ENCODE data around the gene ACOT11.
A peak's percentile ranks its signal among the peaks of the same experiment; 100 is the strongest.

The ACOT11 gene

DNA sequence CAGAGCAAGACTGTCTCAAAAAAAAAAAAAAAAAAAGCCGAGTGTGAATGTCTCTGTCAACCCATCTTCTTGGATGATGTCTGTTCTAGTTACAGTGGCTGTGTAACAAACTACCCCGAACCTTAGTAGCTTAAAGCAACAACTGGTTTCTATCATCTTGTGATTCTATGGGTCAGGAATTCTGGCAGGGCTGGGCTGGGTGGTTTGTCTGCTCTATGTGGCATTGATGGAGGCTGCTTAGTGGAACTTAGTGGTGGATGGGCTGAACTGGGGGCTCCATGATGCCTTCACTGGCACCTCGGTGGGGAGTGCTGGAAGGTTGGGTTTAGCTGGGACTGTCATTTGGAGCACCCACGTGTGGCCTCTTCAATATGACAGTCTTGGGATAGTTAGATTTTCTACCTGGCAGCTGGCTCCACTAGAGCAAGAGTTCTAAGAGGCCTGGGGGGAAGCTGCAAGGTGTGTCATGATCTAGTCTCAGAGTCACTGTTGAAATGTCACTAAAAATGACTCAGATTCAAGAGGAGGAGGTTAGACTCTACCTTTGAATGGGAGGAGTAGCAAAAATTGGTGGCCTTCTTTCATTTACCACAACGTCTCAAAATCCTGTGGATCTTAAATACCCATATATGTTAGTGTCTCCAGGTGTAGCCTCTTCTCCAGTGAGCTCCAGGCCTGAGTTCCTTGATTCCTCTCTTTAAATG is 18.6 kb downstream of the ACOT11 start:
- DNase-seq = no peak

DNA sequence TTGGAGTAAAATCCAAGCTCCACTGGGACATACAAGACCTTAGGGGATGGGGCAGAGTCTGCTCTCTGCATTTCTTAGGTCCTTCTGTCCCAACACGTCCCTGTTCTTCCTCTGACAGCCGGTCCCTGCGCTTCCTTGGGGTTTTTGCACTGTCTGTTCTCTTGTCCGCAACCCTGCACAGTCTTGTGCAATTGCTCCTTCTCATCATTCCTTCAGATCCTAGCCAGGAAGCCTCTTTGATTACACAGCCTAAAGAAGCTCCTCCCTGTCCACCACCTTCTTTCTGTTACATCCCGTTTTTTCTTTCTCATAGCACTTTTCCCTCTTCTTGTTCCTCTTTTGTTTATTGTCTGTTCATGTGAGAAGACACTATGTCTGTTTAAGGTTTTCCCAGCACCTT is 19.9 kb downstream of the ACOT11 start:
- DNase-seq = peak; percentile 31 to 80

DNA sequence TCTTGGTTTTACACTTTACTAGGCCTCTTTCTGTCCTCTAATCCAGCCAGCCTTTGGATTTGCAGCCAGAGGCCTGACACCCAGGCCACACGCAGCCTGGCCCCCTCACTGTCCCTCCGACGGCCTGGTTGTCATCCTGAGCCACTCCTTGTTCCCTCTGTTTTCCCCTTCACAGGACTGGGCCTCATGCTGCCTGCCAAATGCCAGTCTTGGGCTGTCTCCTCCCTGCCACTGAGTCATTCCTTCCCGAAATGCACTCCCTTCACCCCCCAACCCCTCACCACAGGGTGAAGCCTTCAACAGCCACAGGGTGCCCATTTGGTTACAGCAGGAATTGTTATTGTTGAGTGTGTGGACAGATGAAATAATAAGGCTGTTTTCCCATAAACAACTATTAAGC is 21.3 kb downstream of the ACOT11 start:
- DNase-seq = no peak

DNA sequence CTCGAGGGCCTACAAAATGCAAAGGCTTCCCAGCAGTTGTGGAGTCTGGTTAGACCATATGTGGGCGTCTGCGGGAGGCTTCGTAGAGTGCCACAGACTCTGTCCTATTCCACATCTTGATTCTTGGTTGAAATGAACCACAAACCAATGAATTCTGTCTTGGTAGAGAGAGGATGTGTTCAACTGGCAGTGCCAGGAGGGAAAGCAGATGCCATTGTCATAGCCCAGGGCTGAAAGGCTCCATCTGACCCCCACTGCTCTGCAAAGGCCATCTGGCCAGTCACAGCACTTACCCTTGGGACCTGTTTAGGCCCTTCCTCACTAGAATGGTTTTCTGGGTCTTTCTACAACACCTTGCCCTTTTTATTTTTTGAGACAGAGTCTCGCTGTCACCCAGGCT is 22.1 kb downstream of the ACOT11 start:
- no peak for DNase-seq

DNA sequence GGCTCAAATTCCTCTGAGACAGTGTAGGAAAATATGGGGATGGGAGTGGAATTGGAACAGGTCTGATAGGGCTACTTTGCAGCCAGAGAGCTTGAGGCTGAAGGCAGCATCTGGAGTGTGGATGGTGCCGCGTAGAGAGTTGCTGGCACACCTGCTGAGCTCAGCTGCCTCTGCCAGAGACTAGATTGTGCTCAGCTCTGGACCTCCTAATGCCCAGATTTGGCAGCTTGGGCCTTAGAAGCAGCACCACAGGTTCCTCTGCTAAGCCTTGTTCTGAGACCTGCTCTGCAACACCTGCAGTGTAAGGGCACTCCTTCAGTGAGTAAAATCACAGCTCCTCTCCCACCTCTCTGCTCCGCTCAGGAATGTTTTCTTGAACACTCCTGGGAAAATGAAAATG is 23.3 kb downstream of the ACOT11 start:
- no peak for DNase-seq

DNA sequence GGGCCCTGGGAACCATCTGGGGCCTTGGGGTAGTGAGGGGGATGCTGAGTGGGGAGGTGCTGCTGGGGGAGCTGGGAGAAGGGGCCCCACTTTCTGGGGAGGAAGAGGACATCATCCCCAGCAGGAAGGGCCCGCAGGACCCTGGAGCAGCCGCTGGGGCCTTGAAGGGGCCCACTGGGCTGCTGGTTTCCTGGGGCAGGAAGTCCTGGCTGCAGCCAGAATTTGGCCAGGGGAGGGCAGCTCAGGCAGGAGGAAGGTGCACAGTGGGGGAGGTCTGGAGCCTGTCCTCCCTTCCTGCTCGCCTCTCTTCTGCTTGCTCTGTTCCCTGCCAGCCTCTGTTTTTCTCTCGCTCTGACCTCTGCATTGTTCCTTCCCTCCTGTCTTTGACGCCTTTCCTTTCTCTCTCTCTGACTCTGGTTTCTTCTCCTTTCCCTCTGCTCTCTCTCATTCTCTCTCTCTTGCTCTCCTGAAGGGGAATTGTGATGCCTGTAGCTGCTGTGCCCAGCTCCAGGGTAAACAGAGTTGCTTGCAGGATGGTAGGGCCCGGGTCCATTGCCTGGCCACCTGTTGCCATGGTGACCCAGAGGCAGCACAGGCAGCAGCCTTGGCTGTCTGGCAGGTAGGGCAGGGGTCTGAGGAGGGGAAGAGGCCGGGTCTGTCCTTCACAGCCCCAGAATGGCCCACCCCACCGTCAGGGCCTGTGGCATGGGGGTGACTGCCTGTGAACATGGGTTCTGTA is 23.9 kb downstream of the ACOT11 start:
- DNase-seq = no peak

DNA sequence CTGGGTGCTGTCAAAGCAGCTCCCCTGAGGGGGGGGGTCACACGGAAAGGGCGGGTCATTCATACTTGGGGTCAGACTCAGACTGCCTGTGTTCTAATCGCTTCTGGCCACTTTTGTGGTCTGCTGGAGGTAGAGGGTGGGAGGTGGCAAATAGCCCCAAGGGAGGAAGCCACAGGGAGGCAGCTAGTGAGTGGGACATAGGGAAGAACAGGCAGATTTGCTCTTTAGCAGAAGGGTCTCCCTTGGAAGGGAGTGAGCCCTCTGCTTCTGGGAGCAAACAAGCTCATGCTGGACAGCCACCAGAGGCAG is 24.5 kb downstream of the ACOT11 start:
- no peak for DNase-seq

DNA sequence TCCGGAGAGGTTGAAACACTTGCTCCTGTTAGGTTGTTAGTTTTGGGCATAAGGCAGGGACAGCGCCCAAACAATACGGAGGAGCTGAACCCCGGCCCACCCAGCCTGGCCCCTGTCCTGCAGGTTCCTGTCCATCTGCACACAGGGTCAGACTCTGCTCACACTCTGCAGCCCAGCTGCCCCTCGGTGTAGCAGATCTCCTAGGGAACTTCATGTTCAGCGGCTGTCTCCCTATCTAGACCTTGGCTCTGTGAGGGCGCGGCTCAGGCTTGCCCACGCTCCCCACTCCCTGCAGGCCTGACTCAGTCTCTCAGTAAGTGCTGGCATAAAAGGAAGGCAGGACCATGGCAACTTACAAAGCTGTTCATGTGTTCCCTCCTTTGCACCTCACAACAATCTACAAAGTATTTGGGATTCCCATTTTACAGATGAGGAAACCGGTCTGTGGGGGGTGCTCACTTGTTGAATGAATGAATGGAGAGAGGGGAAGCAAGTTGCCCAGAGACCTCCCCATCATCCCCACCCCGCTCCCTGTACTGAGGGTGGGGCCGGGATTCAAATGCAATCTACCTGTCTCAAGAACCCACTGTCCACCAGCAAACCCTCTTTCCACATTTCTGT is 26.2 kb downstream of the ACOT11 start:
- DNase-seq = no peak

DNA sequence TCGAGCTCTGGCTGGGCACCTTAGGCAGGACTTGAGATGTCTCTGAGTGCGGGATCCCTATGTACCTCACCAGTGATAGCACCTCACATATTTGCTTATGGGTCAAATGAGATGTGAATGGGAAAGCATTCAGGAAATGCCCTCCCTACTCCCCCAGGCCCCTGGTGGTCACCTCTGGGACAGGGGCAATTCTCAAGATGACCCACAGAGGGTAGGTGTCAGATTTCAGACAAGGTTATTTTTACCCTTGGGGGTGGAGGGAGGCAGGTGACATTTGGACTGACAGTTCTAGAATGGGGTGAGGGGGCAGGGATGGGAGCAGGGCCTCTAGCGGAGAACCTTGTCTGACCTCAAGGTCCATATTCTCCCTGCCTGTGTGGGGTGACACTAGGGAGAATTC is 27.1 kb downstream of the ACOT11 start:
- no peak for DNase-seq

DNA sequence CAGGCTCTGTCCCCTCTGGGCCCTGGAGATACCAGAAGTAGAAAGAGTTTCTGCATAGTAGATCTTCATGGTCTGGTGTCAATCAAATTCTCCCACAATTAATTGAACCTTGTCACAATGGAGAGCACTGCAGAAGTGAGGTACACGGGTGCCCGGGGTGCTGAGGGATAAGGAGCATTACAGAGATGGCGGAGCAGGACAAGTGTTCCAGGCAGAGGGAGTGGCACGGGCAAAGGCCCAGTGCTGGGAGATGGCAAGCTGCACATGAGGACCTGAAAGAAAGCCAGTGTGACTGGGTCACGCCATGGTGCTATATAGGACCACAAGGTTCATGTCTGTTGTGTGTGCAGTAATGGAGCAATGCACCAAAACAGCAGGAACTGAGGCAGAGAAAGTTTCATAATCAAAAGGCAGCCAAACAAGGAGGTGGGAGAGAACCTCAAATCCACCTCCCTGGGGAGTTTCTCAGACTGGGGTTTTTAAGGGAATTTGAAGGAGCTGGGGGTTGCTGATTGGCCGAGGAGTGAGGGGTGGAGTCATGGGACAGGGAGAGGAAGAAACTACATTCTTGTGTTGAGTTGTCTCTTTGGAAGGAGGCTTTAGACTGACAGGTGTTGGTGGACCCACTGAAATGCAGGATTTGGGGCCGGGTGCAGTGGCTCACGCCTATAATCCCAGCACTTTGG is 27.7 kb downstream of the ACOT11 start:
- peak; percentile 63 to 90 for DNase-seq

DNA sequence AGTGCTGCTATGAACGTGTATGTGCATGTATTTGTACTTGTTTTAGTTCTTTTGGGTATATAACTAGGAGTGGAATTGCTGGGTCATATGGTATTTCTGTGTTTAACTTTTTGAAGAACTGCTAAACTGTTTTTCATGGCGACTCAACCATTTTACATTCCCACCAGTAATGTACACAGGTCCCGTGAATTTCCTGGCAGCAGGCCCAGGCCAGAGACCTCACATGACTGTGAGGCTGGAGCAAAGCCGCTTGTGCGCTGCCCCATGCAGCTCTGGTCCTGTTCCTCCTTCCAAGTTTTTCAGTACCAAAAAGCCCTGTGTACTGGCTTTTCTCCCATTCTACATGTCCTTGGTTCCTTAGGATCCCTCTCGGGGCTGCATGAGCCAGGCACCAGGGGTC is 29.6 kb downstream of the ACOT11 start:
- DNase-seq = peak; percentile 64 to 81

DNA sequence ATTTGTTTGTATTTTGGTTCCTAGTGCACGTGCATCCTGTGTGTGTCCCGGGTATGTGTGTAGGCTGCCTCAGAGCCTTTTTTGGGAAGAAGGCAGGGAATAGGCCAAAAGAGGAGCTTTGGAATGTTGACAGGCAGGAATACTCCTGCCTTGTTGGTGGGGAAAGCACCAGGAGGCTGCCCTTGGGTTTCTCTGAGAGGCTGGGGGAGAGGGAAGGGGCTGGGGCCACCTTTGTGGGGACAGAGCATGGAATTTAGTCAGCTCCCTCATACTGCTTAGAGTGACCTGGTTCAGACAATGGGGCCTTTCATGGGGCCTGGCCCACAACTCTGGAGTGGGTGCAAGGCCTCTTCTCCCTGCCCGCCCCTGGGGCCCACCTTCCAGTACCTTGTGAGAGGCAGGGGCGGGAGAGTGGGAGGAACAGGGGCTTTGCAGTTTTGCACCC is 31.3 kb downstream of the ACOT11 start:
- no peak for DNase-seq

DNA sequence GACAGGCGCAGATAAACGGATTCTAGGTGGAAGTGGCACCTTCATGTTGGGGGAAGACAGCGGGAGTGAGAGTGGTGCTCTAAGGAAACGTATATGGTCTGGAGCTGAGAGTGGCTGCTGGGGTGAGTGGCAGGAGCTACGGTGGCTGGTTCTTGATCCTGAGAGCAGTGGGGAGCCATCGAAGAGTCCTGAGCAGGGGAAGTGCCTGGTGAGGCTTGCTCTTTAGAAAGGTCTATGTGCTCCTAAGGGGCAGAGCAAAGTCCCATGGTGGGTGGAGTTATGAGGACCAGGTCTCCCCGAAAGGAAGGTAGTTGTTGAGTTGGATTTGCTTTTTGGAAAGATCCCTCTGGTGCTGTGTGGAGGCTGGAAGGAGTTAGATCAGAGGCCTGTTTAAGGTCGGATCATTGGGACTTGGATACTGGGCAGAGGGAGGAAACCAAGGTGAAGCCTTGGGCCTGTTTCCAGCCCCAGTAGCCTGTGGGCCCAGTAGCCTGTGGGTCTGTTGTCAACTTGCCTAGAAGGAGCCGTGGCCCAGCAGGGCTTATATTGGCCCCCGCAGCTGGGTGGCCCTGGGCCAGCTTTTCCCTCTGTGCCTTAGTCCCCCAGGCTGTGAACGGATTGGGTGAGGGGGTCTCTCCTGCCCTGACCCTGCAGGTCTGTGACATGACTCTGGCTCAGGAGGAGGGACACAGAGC is 33.0 kb downstream of the ACOT11 start:
- no peak for DNase-seq

DNA sequence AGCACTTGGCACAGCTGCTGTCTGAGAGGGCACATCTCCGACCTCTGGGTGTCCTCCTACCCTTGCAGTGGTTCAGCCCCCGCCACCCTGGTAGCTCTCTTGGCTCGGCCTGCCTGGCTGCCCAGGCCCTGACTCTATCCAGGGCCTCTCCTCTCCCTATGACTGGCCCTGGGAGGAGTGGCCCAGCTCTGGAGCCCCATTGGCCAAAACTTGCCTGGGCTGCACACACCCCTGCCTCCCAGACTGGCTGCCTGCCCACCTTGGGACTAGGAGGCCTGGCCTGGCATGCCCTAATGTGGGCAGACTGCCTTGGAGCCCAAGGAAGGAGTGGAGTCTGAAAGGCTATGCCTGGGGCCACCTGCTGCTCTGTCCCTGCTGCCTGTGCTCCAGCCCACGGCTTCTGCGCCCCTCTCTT is 33.6 kb downstream of the ACOT11 start:
- DNase-seq = no peak

DNA sequence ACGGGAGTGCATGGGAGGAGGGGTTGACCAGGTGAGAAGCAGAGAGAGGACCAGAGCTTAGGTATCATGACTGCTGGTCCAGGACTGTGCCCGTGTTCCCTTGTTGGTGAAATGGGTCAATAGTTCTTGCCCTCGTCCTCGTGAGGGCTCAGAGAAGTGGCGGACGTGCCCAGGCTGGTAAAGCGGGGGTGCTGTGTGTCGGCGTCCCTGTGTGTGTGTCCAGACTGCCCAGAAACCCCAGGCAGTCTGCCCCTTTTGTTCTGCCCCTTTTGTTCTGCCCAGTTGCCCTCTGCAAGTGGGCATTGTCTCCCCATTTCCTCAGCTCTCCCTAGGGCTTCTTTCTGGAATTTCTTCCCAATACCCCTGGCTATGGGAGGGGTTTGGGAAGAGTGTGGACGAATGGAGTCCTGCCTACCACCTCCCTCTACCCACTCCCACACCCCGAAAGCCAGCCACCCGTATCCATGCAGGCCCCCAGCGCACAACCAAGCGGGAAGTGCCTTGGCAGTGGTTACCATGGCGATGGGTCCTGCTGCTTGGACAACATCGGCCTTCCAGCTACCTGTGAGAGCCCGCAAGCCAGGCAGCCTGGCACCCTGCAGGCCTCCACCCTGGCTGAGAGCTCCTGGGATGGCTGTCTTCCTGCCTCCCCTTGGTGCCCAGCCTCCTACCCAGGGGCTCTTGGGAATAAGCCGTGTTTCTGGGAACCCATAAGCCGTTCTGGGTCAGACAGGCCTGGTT is 34.7 kb downstream of the ACOT11 start:
- no peak for DNase-seq

DNA sequence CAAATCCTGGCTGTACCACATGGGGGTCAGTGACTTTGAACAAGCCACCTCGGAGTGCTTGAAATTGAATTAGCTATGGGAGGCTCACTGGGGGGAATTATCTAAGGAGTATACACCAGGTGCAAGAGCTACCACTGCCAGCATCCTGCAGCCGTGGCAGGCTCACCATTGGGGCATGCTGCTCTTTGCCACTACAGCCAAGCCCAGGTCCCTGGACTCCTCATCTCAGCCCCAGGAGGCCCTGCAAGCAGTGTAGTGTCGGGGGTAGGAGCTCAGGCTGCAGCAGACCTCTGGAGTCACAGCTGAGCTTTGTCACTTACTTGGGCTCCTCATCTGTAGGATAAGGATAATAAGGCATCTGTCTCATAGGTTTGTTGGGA is 35.3 kb downstream of the ACOT11 start:
- DNase-seq = no peak

DNA sequence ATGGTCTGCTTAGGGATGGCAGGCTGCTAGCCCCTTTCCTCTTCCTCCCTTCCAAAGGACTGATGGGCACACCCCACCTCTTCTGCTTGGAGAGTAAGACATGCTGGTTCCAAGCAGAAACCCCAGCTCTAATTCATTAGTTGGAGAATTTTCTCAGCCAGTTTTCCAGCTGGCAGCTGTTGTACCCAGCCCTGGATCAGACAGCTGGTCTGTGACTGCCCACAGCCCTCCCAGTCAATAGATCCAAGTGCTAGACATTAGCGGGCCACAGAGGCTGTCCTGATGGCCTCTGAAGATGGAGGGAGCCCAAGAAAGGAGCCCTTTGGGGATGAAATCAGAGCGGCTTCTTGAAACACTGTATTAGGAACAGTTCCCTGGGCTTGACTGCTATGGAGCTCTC is 35.8 kb downstream of the ACOT11 start:
- DNase-seq = no peak

DNA sequence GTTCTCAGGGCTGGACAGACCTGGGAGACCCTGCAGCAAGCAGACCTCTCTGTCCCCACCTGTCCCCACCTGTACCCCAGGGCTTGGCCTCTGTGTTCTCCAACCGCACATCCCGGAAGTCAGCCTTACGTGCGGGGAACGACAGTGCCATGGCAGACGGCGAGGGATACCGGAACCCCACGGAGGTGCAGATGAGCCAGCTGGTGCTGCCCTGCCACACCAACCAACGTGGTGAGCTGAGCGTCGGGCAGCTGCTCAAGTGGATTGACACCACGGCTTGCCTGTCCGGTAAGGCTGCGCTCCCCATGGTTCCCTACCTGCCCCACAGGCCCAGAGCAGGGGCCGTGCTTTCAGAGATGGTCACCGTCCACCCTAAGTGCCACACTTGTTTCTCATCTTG is 36.5 kb downstream of the ACOT11 start:
- DNase-seq = no peak

DNA sequence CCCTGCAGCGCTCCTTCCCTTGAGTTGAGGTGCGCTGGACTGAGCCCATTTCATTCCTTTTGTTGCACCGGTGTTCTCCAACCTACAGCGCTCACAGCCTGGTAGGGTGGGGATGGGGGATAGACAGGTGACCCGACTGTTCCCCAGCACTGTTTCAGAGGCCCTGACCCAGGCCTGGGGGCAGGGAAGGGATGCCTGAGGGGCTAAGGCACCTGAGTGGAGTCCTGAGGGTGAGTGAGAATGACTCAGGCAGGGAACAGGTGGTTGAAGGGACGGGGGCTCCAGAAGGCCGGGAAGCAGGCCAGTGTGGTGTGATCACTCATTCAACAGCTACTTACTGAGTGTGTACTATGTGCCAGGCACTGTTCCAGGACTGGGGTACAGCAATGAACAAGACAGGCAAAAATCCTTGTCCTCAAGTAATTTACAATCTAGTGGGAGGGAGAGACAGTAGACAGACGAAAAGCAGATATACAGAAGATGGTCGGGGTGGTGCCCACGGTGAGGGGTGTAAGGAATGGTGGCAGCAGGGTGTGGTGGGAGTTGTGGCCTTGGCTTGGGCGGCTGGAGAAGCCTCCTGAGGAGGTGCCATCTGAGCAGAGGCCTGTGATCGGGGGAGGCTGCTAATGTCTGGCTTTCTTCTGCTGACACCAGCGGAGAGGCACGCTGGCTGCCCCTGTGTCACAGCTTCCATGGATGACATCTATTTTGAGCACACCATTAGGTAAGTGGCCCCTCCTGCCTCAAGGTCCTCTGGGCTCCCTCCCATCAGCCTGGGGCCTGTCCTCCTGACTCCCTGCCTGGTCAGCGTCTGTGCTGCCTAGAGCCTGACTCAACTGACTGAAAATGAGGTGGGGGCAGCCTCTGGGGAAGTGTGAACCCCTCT is 37.4 kb downstream of the ACOT11 start:
- no peak for DNase-seq

DNA sequence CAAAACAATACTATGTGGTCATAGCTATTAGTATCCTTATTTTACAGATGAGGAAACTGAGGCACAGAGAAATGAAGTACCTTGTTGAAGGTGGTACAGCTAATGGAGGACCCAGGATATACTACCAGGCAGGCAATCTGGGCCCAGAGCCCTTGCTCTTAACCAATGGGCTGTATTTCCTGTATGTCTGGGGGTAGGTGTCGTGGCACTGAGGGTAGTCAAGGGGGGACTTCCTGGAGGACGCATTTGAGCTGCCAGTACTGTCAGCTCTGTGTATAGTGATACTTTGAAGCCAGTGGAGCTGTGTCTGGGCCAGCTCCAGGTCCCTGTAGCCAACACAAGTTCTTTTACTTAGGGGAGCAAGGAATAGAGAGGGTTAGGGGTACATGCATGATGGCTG is 40.3 kb downstream of the ACOT11 start:
- no peak for DNase-seq

DNA sequence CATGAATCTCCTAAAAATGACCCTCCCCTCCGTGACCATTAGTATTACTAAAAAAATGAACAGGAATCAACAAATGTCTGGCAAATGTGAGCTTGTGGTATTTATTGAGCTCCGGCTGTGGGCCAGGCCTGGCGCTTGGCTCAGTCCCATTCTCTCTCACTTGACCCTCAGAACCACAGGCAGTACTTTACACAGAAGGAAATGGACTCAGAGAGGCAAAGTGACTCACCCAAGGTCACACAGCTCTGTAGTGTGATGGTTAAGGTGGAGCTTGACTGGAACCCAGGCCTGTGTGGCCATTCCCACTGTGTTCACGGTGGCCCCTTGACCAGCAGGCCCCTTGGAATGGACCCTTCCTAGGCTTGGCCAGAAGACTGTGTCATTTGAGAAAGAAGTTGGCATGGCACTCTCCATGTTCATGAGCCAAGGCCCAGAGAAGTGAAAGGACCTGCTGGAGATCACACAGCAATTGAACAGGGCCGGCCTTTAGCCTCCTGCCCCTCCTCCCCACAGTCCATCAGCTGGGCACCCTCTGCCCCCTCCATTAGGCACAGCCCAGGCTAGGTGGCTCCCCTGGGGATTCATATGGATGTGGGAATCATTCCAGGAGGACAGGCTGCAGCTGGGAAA is 43.2 kb downstream of the ACOT11 start:
- DNase-seq = no peak
